Subcutaneous adipose tissue (tissue), 4 donors: ENCODE results near the gene PEPD. TPM values are rescaled to one million over a fixed set of nuclear protein-coding genes. Genes with fewer than 3 reads are reported as not detected.

Source experiments
- total RNA-seq, 4 donors: library from RNA; depleted of rRNA; stranded (reverse); fragments of >200 nt; gene quantifications; one replicate each; pipeline ENCODE4 v1.1.0, GENCODE V29; 2016
- TF ChIP-seq, protein P1 (sequence below): fragments of 450-650 bp; IDR thresholded peaks from one replicate; pipeline ENCODE4 v1.5.1; 2016; ENCODE audit warnings: low read depth, mild to moderate bottlenecking, control low read depth, antibody characterized with exemption, moderate library complexity

Gene PEPD
- total RNA-seq, 4 donors from 2014 or later = 71.3 to 110 (median 92.6) TPM

DNA sequence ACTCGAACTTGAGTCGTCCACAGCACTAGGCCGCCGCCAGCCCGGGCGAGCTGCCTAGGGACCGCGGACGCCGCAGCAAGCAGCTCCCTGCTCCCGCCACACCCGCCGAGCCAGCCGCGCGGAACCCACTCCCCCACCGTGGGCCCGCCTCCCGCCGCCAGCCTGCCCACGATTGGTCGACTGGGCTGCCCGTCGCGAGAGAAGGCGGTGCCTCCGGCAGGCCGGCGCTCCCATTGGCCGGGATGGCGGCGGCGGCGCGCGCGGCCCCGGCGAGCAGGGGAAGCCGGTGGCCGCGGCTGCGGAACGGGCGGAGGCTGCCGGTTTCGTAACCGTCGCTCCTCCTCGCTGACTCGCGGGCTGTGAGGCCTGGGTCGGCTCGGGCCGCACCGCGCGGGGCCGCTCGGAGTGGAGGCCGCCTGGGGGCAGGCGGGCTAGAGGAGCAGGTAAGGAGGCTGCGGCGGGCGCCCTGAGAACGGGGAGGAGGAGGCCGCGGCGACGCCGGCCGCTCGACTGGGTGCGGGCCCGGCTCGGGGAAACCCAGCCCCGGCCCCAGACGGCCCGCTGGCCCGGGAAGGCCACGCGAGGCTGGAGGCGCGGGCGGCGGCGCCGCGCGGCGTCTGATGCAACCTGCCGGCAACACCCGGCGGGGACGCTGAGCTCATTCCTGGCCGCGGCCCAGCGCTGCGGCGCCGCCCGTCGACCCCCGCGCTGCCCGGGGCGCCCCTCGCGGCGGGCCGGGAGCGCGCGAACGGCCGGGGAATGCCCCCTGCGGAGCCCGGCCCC is 147.9 kb downstream of the PEPD start, which contains the start of gene CEBPG:
Gene CEBPG (plus strand): TSS at position 257 of the 783 bp plus-strand sequence. CDS start 5,531 bp downstream, outside the sequence.
- TF ChIP-seq, protein P1, sequence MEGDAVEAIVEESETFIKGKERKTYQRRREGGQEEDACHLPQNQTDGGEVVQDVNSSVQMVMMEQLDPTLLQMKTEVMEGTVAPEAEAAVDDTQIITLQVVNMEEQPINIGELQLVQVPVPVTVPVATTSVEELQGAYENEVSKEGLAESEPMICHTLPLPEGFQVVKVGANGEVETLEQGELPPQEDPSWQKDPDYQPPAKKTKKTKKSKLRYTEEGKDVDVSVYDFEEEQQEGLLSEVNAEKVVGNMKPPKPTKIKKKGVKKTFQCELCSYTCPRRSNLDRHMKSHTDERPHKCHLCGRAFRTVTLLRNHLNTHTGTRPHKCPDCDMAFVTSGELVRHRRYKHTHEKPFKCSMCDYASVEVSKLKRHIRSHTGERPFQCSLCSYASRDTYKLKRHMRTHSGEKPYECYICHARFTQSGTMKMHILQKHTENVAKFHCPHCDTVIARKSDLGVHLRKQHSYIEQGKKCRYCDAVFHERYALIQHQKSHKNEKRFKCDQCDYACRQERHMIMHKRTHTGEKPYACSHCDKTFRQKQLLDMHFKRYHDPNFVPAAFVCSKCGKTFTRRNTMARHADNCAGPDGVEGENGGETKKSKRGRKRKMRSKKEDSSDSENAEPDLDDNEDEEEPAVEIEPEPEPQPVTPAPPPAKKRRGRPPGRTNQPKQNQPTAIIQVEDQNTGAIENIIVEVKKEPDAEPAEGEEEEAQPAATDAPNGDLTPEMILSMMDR = no peak

DNA sequence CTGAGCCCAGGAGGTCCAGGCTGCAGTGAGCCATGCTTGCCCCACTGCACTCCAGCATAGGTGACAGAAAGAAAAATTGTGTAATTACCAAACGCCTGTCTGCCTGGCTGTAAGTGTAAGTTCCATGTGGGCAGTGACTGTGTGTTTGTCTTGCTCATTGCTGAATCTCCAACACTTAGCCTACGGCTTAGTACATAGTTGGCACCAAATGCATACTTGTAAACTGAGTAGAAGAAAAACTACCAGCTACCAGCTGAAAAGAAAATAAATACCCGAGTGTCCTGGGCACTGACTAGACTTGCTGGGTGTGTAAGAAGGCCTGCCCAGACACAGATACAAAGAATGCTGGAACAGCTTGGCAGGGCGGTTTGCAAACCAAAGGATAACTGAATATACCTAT is 150.8 kb downstream of the PEPD start:
- TF ChIP-seq, protein P1 = no peak

- TF ChIP-seq, protein P1 = no peak
Observed at GRCh38 chr19:33368074-33368864, 153.3 kb downstream of the PEPD start.

DNA sequence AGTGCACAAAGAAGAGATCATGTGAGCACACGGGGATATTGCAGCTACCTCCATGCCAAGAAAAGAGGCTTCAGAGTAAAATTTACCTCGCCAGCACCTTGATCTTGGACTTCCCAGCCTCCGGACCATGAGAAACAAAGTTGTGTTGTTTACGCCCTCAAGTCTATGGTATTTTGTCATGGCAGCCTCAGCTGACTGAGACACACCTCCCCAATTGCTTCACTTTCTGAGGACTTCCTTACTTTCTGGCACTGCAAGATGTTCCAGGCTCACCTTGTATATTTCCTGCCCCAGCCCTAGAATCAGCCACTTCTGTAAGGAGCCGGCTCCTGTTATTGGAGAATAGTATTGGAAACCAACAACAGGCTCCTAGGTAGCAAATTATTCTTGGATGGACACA is 154.7 kb downstream of the PEPD start:
- TF ChIP-seq, protein P1 = no peak

GRCh38 chr19:33366127-33366526 is 155.5 kb downstream of the PEPD start:
- TF ChIP-seq, protein P1 = no peak

- TF ChIP-seq, protein P1 = no peak
Observed at GRCh38 chr19:33365691-33366090, 155.9 kb downstream of the PEPD start.

DNA sequence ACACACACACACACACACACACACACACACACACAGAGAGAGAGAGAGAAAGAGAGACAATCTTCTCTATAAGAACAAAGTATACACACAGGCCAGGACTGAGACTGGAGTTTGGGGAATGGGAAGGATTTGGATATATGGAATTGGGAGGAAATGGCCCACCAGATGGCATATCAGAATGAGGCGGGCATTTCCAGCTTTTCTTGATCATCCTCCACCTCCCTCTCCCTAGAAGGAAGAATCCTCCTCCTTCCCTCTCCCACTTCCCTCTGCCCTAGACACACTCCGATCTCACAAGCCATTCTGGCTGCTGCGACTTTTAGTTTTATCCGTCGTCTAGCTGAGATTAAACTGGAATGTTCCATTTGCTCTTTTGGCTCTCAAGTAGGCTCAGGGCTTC is 158.1 kb downstream of the PEPD start:
- TF ChIP-seq, protein P1 = no peak
